CD4-positive, alpha-beta T cell (primary cell): ENCODE data around the gene GP1BB. TPM values are rescaled to one million over a fixed set of nuclear protein-coding genes. Genes with fewer than 3 reads are reported as not detected.

Experiments used
- ATAC-seq: fragments of 200-7000 bp; cut with Tn5 transposase; one replicate; pipeline ENCODE4 v1.10.0; 2022; ENCODE audit warnings: mild to moderate bottlenecking; ENCODE audit not compliant: poor library complexity
- CTCF ChIA-PET: fragments of 350-600 bp; sonication (Branson Sonifier 250); formaldehyde crosslinking; loops from one replicate; lab custom pipeline; 2021; ENCODE audit warnings: antibody characterized with exemption, inconsistent platforms; lab: Charles Lee
- POLR2A ChIA-PET: fragments of 350-600 bp; sonication (Branson Sonifier 250); formaldehyde crosslinking; loops from one replicate; lab custom pipeline; 2021; ENCODE audit warnings: antibody characterized with exemption, inconsistent platforms; lab: Charles Lee
- DNase-seq, 14 experiments: peaks; one replicate each; pipeline ENCODE4 v3.0.0-alpha.2; 2013 to 2020; ENCODE audit warnings: mixed read lengths in 2 of 14
- H3K27ac ChIP-seq, 2 donors: one replicate each; pipeline versions ENCODE4 v1.5.1 to v1.7.0; 2013; ENCODE audit warnings: low read length in 2 of 2, low read depth in 1 of 2, mild to moderate bottlenecking in 1 of 2
- H3K27me3 ChIP-seq, 2 experiments: 1 replicate in 1 of 2; 2 replicates in 1 of 2; pipeline versions ENCODE4 v1.6.1 to v1.7.0; 2013; ENCODE audit warnings: low read length in 2 of 2, control low read depth in 1 of 2, mild to moderate bottlenecking in 1 of 2, moderate library complexity in 1 of 2; ENCODE audit not compliant: insufficient read depth in 2 of 2, control insufficient read depth in 1 of 2
- H3K36me3 ChIP-seq: one replicate; pipeline ENCODE4 v1.6.1; 2013; ENCODE audit warnings: low read length, control low read depth; ENCODE audit not compliant: insufficient read depth
- H3K4me1 ChIP-seq: one replicate; pipeline ENCODE4 v1.6.1; 2013; ENCODE audit warnings: low read length, control low read depth; ENCODE audit not compliant: insufficient read depth
- H3K4me3 ChIP-seq: one replicate; pipeline ENCODE4 v1.5.1; 2013; ENCODE audit warnings: mild to moderate bottlenecking, low read length, moderate library complexity
- H3K9me3 ChIP-seq, 2 experiments: 1 replicate in 1 of 2; 2 replicates in 1 of 2; pipeline versions ENCODE4 v1.6.1 to v1.7.0; 2013; ENCODE audit warnings: low read length in 2 of 2, mild to moderate bottlenecking in 2 of 2, control low read depth in 1 of 2, moderate library complexity in 1 of 2; ENCODE audit not compliant: control insufficient read depth in 1 of 2, insufficient read depth in 1 of 2
- H3K27ac Mint-ChIP-seq: one replicate; pipeline ENCODE4 v1.8.0; 2020; ENCODE audit warnings: mixed read lengths
- H3K27me3 Mint-ChIP-seq: one replicate; pipeline ENCODE4 v1.8.0; 2021; ENCODE audit warnings: mixed read lengths
- H3K36me3 Mint-ChIP-seq: one replicate; pipeline ENCODE4 v1.8.0; 2021; ENCODE audit warnings: low read depth, mixed read lengths
- H3K4me1 Mint-ChIP-seq: one replicate; pipeline ENCODE4 v1.8.0; 2021; ENCODE audit warnings: low read depth, mixed read lengths
- H3K4me3 Mint-ChIP-seq: one replicate; pipeline ENCODE4 v1.8.0; 2020; ENCODE audit warnings: mild to moderate bottlenecking, mixed read lengths
- H3K9me3 Mint-ChIP-seq: one replicate; pipeline ENCODE4 v1.8.0; 2020; ENCODE audit warnings: mixed read lengths
- CTCF ChIP-seq: fragments of 200-600 bp; IDR thresholded peaks from one replicate; pipeline ENCODE4 v1.8.0; 2022; ENCODE audit warnings: antibody characterized with exemption, mild to moderate bottlenecking
- intact Hi-C, 2 experiments: fragments of 100-400 bp; cut with DNase I in 1 of 2; cut with micrococcal nuclease in 1 of 2; formaldehyde crosslinking; loops; one replicate each; pipeline versions ENCODE4 v1.15.1 to v1.9.0; 2023 to 2025; cut with DNase I, micrococcal nuclease
- total RNA-seq, 174 experiments: library from RNA in 2 of 174; stranded (reverse) in 2 of 174; gene quantifications; one replicate each; pipeline ENCODE4 v1.2.3 and lab custom pipeline; 2021 to 2026

The GP1BB gene
- total RNA-seq, 2 experiments from 2014 or later: 0.22 TPM; not detected in 1

- Mint-ChIP-seq H3K27ac (no peak overlapping the region), H3K4me1 (no peaks in the 10 kb centered on the region), H3K9me3 (no peaks in the 10 kb centered on the region), H3K27me3 (peaks cover 9% of the 10 kb centered on the region), H3K4me3 (no peak overlapping the region), H3K36me3 (no peaks in the 10 kb centered on the region)
- no peaks in the 10 kb centered on the region for H3K9me3 ChIP-seq
- no peaks in the 10 kb centered on the region for H3K4me1 ChIP-seq
- H3K36me3 ChIP-seq: no peaks in the 10 kb centered on the region
- no peaks in the 10 kb centered on the region for H3K27me3 ChIP-seq
- no peak for TF ChIP-seq CTCF
- ChIA-PET POLR2A (no interaction called here), CTCF (interaction anchor here (0.5 kb wide), 1 partner anchor 39 kb away, joined by 3 read pairs; no protein-coding TSS in a partner anchor)
- intact Hi-C loops: no loop called here
- H3K27ac ChIP-seq: no peak overlapping the region
- DNase-seq (peak in 1 of 14 experiments; percentile 8), ATAC-seq (no peak)
- H3K4me3 ChIP-seq: no peak overlapping the region
These were observed 31.5 kb upstream of the GP1BB start for GRCh38 chr22:19691721-19692341.

- no peak for ATAC-seq
- no peak overlapping the region for H3K27ac Mint-ChIP-seq
- H3K27ac ChIP-seq: no peak overlapping the region
- H3K4me3 ChIP-seq: no peak overlapping the region
- H3K27me3 ChIP-seq: no peaks in the 10 kb centered on the region
- POLR2A ChIA-PET: no interaction called here
- DNase-seq: no peak
- H3K4me1 ChIP-seq: no peaks in the 10 kb centered on the region
- H3K4me3 Mint-ChIP-seq: no peak overlapping the region
- H3K9me3 Mint-ChIP-seq: no peaks in the 10 kb centered on the region
- TF ChIP-seq CTCF: no peak
- no peaks in the 10 kb centered on the region for H3K4me1 Mint-ChIP-seq
- CTCF ChIA-PET: no interaction called here
- intact Hi-C loops: no loop called here
- H3K27me3 Mint-ChIP-seq: peaks cover 9% of the 10 kb centered on the region
- H3K36me3 Mint-ChIP-seq: no peaks in the 10 kb centered on the region
- no peaks in the 10 kb centered on the region for H3K9me3 ChIP-seq
- no peaks in the 10 kb centered on the region for H3K36me3 ChIP-seq
These were observed 29.8 kb upstream of the GP1BB start for GRCh38 chr22:19693581-19693980.

- no peaks in the 10 kb centered on the region for H3K27me3 ChIP-seq
- H3K27ac ChIP-seq: no peak overlapping the region
- ChIA-PET CTCF (no interaction called here), POLR2A (no interaction called here)
- Mint-ChIP-seq H3K4me1 (no peaks in the 10 kb centered on the region), H3K36me3 (no peaks in the 10 kb centered on the region), H3K4me3 (no peak overlapping the region), H3K27me3 (peaks cover 9% of the 10 kb centered on the region), H3K27ac (no peak overlapping the region), H3K9me3 (no peaks in the 10 kb centered on the region)
- ATAC-seq (no peak), DNase-seq (no peak)
- no peak for TF ChIP-seq CTCF
- no peaks in the 10 kb centered on the region for H3K9me3 ChIP-seq
- intact Hi-C loops: no loop called here
- no peak overlapping the region for H3K4me3 ChIP-seq
- no peaks in the 10 kb centered on the region for H3K4me1 ChIP-seq
- H3K36me3 ChIP-seq: no peaks in the 10 kb centered on the region
These were observed 29.2 kb upstream of the GP1BB start for GRCh38 chr22:19693981-19694670.
